ENCODE results near the gene KAZN. TPM values are rescaled to one million over a fixed set of nuclear protein-coding genes. Genes with fewer than 3 reads are reported as not detected.

KAZN gene
- total RNA-seq, 1 experiment from 2014 or later, result 2.4 TPM

GRCh38 chr1:14980621-14981218 is 382.2 kb downstream of the KAZN start:
- Mint-ChIP-seq H3K9me3 (ENCODE audit: unreplicated experiment) (no peaks in the 10 kb centered on the region), H3K27ac (ENCODE audit: unreplicated experiment) (no peak overlapping the region), H3K4me3 (ENCODE audit: unreplicated experiment) (no peak overlapping the region), H3K36me3 (ENCODE audit: insufficient read depth, unreplicated experiment) (no peaks in the 10 kb centered on the region), H3K4me1 (ENCODE audit: low read depth, unreplicated experiment) (no peaks in the 10 kb centered on the region), H3K27me3 (ENCODE audit: insufficient read depth, unreplicated experiment) (no peaks in the 10 kb centered on the region)
- ChIA-PET CTCF (no interaction called here), POLR2A (no interaction called here)
- Histone ChIP-seq H3K9me3 (no peaks in the 10 kb centered on the region), H3K36me3 (ENCODE audit: control insufficient read depth, insufficient read depth, low read length) (no peaks in the 10 kb centered on the region), H3K27me3 (replicated peaks; ENCODE audit: control insufficient read depth, insufficient read depth, low read length) (no peaks in the 10 kb centered on the region), H3K4me3 (ENCODE audit: low read depth, low read length) (no peak overlapping the region), H3K4me1 (no peaks in the 10 kb centered on the region)
- no peak for DNase-seq
- no TSS peak for BruUV-seq (replicated peaks)
- intact Hi-C loops (cut with micrococcal nuclease; ENCODE audit: unreplicated experiment), result no loop called here
- TF ChIP-seq, protein P1, sequence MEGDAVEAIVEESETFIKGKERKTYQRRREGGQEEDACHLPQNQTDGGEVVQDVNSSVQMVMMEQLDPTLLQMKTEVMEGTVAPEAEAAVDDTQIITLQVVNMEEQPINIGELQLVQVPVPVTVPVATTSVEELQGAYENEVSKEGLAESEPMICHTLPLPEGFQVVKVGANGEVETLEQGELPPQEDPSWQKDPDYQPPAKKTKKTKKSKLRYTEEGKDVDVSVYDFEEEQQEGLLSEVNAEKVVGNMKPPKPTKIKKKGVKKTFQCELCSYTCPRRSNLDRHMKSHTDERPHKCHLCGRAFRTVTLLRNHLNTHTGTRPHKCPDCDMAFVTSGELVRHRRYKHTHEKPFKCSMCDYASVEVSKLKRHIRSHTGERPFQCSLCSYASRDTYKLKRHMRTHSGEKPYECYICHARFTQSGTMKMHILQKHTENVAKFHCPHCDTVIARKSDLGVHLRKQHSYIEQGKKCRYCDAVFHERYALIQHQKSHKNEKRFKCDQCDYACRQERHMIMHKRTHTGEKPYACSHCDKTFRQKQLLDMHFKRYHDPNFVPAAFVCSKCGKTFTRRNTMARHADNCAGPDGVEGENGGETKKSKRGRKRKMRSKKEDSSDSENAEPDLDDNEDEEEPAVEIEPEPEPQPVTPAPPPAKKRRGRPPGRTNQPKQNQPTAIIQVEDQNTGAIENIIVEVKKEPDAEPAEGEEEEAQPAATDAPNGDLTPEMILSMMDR (IDR thresholded peaks at IDR 0.05; ENCODE audit: insufficient read depth in 1 of 2, low read depth in 1 of 2, low read length in 1 of 2, severe bottlenecking in 1 of 2, unreplicated experiment in 1 of 2), result no peak

- Histone ChIP-seq H3K27me3 (replicated peaks; ENCODE audit: control insufficient read depth, insufficient read depth, low read length) (no peaks in the 10 kb centered on the region), H3K36me3 (ENCODE audit: control insufficient read depth, insufficient read depth, low read length) (no peaks in the 10 kb centered on the region), H3K9me3 (no peaks in the 10 kb centered on the region), H3K4me1 (no peaks in the 10 kb centered on the region), H3K4me3 (ENCODE audit: low read depth, low read length) (no peak overlapping the region)
- no peak for DNase-seq
- TF ChIP-seq, protein P1 (IDR thresholded peaks at IDR 0.05; ENCODE audit: insufficient read depth in 1 of 2, low read depth in 1 of 2, low read length in 1 of 2, severe bottlenecking in 1 of 2, unreplicated experiment in 1 of 2), result no peak
- H3K27ac Mint-ChIP-seq (ENCODE audit: unreplicated experiment), result no peak overlapping the region
- no TSS peak for BruUV-seq (replicated peaks)
- no peaks in the 10 kb centered on the region for H3K4me1 Mint-ChIP-seq (ENCODE audit: low read depth, unreplicated experiment)
- no peaks in the 10 kb centered on the region for H3K36me3 Mint-ChIP-seq (ENCODE audit: insufficient read depth, unreplicated experiment)
- no peak overlapping the region for H3K4me3 Mint-ChIP-seq (ENCODE audit: unreplicated experiment)
- H3K9me3 Mint-ChIP-seq (ENCODE audit: unreplicated experiment), result no peaks in the 10 kb centered on the region
- intact Hi-C loops (cut with micrococcal nuclease; ENCODE audit: unreplicated experiment), result no loop called here
- CTCF ChIA-PET, result no interaction called here
- no peaks in the 10 kb centered on the region for H3K27me3 Mint-ChIP-seq (ENCODE audit: insufficient read depth, unreplicated experiment)
- POLR2A ChIA-PET, result no interaction called here
These were observed 383.5 kb downstream of the KAZN start for GRCh38 chr1:14982029-14982428.

GRCh38 chr1:14983277-14983676 is 384.8 kb downstream of the KAZN start:
- Mint-ChIP-seq H3K4me3 (ENCODE audit: unreplicated experiment) (no peak overlapping the region), H3K27ac (ENCODE audit: unreplicated experiment) (no peak overlapping the region), H3K27me3 (ENCODE audit: insufficient read depth, unreplicated experiment) (no peaks in the 10 kb centered on the region), H3K9me3 (ENCODE audit: unreplicated experiment) (no peaks in the 10 kb centered on the region), H3K4me1 (ENCODE audit: low read depth, unreplicated experiment) (no peaks in the 10 kb centered on the region), H3K36me3 (ENCODE audit: insufficient read depth, unreplicated experiment) (no peaks in the 10 kb centered on the region)
- no TSS peak for BruUV-seq (replicated peaks)
- DNase-seq, result no peak
- intact Hi-C loops (cut with micrococcal nuclease; ENCODE audit: unreplicated experiment), result no loop called here
- H3K4me3 ChIP-seq (ENCODE audit: low read depth, low read length), result no peak overlapping the region
- no peaks in the 10 kb centered on the region for H3K4me1 ChIP-seq
- ChIA-PET POLR2A (no interaction called here), CTCF (no interaction called here)
- H3K9me3 ChIP-seq, result no peaks in the 10 kb centered on the region
- H3K27me3 ChIP-seq (replicated peaks; ENCODE audit: control insufficient read depth, insufficient read depth, low read length), result no peaks in the 10 kb centered on the region
- H3K36me3 ChIP-seq (ENCODE audit: control insufficient read depth, insufficient read depth, low read length), result no peaks in the 10 kb centered on the region
- TF ChIP-seq, protein P1 (IDR thresholded peaks at IDR 0.05; ENCODE audit: insufficient read depth in 1 of 2, low read depth in 1 of 2, low read length in 1 of 2, severe bottlenecking in 1 of 2, unreplicated experiment in 1 of 2), result no peak

Data from Caco-2 (cell line).